Esophagus muscularis mucosa (tissue), 4 donors: Measurements from ENCODE around the gene TMEM63C.

ENCODE experiments used
- EP300 ChIP-seq: sonication (generic); formaldehyde crosslinking; IDR thresholded peaks from one replicate; pipeline ENCODE4 v1.6.1; 2017; ENCODE audit warnings: antibody characterized with exemption
- POLR2A ChIP-seq: fragments of 450-650 bp; IDR thresholded peaks from one replicate; pipeline ENCODE4 v1.6.1; 2017; ENCODE audit warnings: antibody characterized with exemption, moderate library complexity, mild to moderate bottlenecking, low read depth
- POLR2AphosphoS5 ChIP-seq, 2 donors: sonication (generic); formaldehyde crosslinking; IDR thresholded peaks; one replicate each; pipeline ENCODE4 v1.6.1; 2017; ENCODE audit warnings: antibody characterized with exemption in 2 of 2
- TF ChIP-seq, protein P1 (sequence below), 3 experiments: fragments of 200-600 bp in 2 of 3; fragments of 450-650 bp in 1 of 3; sonication (generic) in 2 of 3; IDR thresholded peaks; one replicate each; pipeline ENCODE4 v1.5.1; 2017 to 2019; ENCODE audit warnings: antibody characterized with exemption in 3 of 3, mild to moderate bottlenecking in 2 of 3, moderate library complexity in 1 of 3

DNA sequence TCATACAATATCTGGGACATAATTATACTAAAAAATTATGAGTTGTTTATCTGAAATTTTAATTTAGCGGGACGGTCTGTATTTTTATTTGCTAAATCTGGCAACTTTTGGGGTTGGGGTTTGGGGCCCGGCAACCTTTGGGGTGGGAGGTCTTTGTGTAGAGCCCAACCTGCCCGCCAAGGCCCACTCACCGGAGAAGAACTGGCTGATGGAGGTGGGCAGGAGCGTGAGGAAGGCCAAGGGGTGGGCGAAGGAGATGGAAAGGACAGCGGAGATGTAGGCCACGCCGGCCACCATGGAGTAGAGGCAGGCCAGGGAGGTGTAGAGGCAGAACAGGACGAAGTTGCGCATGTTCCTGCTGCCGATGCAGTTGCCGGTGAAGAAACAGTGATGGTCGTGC, 42.6 kb upstream of the TMEM63C start:
- no peak for TF ChIP-seq POLR2A
- no peak for TF ChIP-seq POLR2AphosphoS5 (IDR thresholded peaks at IDR 0.05)
- TF ChIP-seq, protein P1, sequence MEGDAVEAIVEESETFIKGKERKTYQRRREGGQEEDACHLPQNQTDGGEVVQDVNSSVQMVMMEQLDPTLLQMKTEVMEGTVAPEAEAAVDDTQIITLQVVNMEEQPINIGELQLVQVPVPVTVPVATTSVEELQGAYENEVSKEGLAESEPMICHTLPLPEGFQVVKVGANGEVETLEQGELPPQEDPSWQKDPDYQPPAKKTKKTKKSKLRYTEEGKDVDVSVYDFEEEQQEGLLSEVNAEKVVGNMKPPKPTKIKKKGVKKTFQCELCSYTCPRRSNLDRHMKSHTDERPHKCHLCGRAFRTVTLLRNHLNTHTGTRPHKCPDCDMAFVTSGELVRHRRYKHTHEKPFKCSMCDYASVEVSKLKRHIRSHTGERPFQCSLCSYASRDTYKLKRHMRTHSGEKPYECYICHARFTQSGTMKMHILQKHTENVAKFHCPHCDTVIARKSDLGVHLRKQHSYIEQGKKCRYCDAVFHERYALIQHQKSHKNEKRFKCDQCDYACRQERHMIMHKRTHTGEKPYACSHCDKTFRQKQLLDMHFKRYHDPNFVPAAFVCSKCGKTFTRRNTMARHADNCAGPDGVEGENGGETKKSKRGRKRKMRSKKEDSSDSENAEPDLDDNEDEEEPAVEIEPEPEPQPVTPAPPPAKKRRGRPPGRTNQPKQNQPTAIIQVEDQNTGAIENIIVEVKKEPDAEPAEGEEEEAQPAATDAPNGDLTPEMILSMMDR (IDR thresholded peaks at IDR 0.05) = no peak
- no peak for TF ChIP-seq EP300
